DOHH2 (cell line): ENCODE measurements around the gene SLC25A31.

ENCODE experiments used
- CTCF ChIP-seq: fragments of 200-600 bp; sonication (generic); IDR thresholded peaks from one replicate; pipeline ENCODE4 v1.5.1; 2014; ENCODE audit warnings: antibody characterized with exemption, mild to moderate bottlenecking, low read depth, low read length; ENCODE audit not compliant: poor library complexity, severe bottlenecking
- EZH2phosphoT487 ChIP-seq: fragments of 200-600 bp; sonication (generic); IDR thresholded peaks from 2 replicates; pipeline ENCODE4 v1.6.1; 2017; ENCODE audit warnings: borderline replicate concordance, mild to moderate bottlenecking, antibody characterized with exemption, low read length, moderate library complexity, mixed read lengths

GRCh38 chr4:127686658-127687057 lies 43.5 kb upstream of the SLC25A31 start:
- TF ChIP-seq CTCF (no peak), EZH2phosphoT487 (no peak)
